Muscle layer of colon (tissue), 2 donors: Measurements from ENCODE around the gene GOLGA8O.
"Not testable (repeated sequence)": the region's sequence is repeated elsewhere in the genome, so short reads cannot be mapped to it uniquely, and the experiment has no call there.

ENCODE experiments used
- H3K27ac ChIP-seq: one replicate; pipeline ENCODE4 v1.7.0; 2013; ENCODE audit warnings: low read depth, mild to moderate bottlenecking, low read length, moderate library complexity
- H3K27me3 ChIP-seq, 2 donors: one replicate each; pipeline ENCODE4 v1.7.0; 2013; ENCODE audit warnings: low read length in 2 of 2, mild to moderate bottlenecking in 2 of 2; ENCODE audit not compliant: insufficient read depth in 2 of 2, control insufficient read depth in 1 of 2
- H3K36me3 ChIP-seq: one replicate; pipeline ENCODE4 v1.7.0; 2013; ENCODE audit warnings: mild to moderate bottlenecking, low read length; ENCODE audit not compliant: insufficient read depth
- H3K4me1 ChIP-seq: one replicate; pipeline ENCODE4 v1.7.0; 2013; ENCODE audit warnings: mild to moderate bottlenecking, low read length; ENCODE audit not compliant: insufficient read depth
- H3K4me3 ChIP-seq, 2 donors: one replicate each; pipeline ENCODE4 v1.7.0; 2013; ENCODE audit warnings: low read length in 2 of 2, low read depth in 1 of 2, mild to moderate bottlenecking in 1 of 2, moderate library complexity in 1 of 2
- H3K9ac ChIP-seq: one replicate; pipeline ENCODE4 v1.7.0; 2013; ENCODE audit warnings: low read length
- H3K9me3 ChIP-seq: one replicate; pipeline ENCODE4 v1.7.0; 2013; ENCODE audit warnings: mild to moderate bottlenecking, low read length
- donor health status: abdominal sarcoma.
- donor health status: Adenocarcinoma of cecum.

Gene GOLGA8O

DNA sequence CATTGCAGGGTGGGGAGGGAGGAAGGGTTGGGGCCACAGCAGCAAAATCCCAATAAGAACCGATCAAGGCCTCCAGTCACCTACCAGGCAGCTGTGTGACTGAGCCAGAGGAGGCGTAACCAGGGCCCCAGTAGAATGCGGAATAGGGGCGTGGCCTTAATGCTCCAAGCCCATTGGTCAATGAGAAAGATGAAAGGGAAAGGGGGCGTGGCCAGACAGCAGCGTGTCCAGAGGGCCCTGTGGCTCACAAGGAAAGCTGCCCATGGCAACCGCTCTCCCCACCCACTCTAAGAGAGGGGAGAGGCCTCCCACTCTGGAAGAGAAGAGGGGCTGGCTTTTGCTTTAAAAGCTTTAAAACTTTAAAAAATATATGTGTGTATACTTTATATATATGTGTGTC, at the start of gene GOLGA8O:
Gene GOLGA8O (minus strand): TSS at position 101 of the 400 bp plus-strand sequence. CDS start 98 bp downstream, at position 3.
- H3K36me3 ChIP-seq, H3K4me1 ChIP-seq: not testable (repeated sequence)

GRCh38 chr15:32504152-32504811, 48.8 kb upstream of the GOLGA8O start:
- not testable (repeated sequence) for H3K9ac ChIP-seq, H3K27ac ChIP-seq, H3K36me3 ChIP-seq, H3K4me3 ChIP-seq, H3K4me1 ChIP-seq, H3K9me3 ChIP-seq, H3K27me3 ChIP-seq

More for the DNA sequence above, at the start of gene GOLGA8O:
- H3K9me3 ChIP-seq, H3K4me3 ChIP-seq, H3K27me3 ChIP-seq, H3K9ac ChIP-seq, H3K27ac ChIP-seq: not testable (repeated sequence)

- H3K4me3 ChIP-seq, H3K36me3 ChIP-seq, H3K9ac ChIP-seq, H3K9me3 ChIP-seq, H3K4me1 ChIP-seq, H3K27ac ChIP-seq, H3K27me3 ChIP-seq: not testable (repeated sequence)
Measured at GRCh38 chr15:32502946-32503345, 47.5 kb upstream of the GOLGA8O start.

- H3K36me3 ChIP-seq, H3K4me1 ChIP-seq, H3K9ac ChIP-seq, H3K27me3 ChIP-seq, H3K9me3 ChIP-seq, H3K4me3 ChIP-seq, H3K27ac ChIP-seq: not testable (repeated sequence)
Measured at GRCh38 chr15:32492768-32493167, 37.3 kb upstream of the GOLGA8O start.

GRCh38 chr15:32486474-32486873, 31.0 kb upstream of the GOLGA8O start:
- not testable (repeated sequence) for H3K4me3 ChIP-seq

DNA sequence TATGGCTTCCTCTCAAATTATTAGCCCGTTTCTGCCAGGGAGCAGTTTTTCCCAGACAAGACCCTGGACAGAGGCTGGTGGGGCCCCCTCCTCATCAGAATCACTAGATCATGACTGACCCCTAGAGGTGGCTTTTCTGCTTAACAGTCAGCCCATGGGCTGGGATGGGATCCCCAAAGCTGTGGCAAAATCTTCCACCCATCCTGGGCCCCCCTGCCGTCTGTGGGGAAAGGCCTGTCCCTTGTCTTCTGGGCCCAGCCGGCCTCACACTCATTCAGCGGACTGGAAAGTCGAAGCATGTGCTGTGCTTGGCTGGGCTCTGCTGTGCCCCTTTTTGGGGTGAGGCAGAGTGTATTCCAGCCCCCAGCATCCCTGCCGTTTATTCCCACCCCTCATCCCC, 27.9 kb upstream of the GOLGA8O start:
- H3K9me3 ChIP-seq, H3K27me3 ChIP-seq, H3K36me3 ChIP-seq, H3K27ac ChIP-seq, H3K4me1 ChIP-seq, H3K4me3 ChIP-seq, H3K9ac ChIP-seq: not testable (repeated sequence)

More at GRCh38 chr15:32486474-32486873, 31.0 kb upstream of the GOLGA8O start:
- not testable (repeated sequence) for H3K27ac ChIP-seq, H3K9ac ChIP-seq, H3K9me3 ChIP-seq, H3K27me3 ChIP-seq, H3K36me3 ChIP-seq, H3K4me1 ChIP-seq

GRCh38 chr15:32481683-32482082, 26.2 kb upstream of the GOLGA8O start:
- not testable (repeated sequence) for H3K9ac ChIP-seq, H3K4me1 ChIP-seq, H3K27ac ChIP-seq, H3K4me3 ChIP-seq, H3K27me3 ChIP-seq, H3K36me3 ChIP-seq, H3K9me3 ChIP-seq

DNA sequence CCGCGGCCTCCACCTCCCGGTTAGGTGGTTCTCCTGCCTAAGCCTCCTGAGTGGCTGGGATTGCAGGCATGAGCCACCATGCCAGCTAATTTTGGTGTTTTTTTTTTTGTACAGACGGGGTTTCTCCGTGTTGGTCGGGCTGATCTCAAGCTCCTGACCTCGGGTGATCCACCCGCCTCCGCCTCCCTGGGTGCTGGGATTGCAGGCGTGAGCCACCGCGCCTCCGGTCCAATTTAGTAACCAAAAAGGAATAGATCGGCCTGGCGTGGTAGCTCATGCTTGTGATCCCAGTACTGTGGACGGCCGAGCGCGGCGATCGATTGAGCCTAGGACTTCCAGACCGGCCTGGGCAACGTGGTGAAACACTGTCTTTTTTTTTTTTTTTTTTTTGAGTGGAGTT, 12.6 kb upstream of the GOLGA8O start:
- not testable (repeated sequence) for H3K27ac ChIP-seq, H3K36me3 ChIP-seq, H3K9ac ChIP-seq, H3K27me3 ChIP-seq, H3K4me1 ChIP-seq, H3K9me3 ChIP-seq, H3K4me3 ChIP-seq

DNA sequence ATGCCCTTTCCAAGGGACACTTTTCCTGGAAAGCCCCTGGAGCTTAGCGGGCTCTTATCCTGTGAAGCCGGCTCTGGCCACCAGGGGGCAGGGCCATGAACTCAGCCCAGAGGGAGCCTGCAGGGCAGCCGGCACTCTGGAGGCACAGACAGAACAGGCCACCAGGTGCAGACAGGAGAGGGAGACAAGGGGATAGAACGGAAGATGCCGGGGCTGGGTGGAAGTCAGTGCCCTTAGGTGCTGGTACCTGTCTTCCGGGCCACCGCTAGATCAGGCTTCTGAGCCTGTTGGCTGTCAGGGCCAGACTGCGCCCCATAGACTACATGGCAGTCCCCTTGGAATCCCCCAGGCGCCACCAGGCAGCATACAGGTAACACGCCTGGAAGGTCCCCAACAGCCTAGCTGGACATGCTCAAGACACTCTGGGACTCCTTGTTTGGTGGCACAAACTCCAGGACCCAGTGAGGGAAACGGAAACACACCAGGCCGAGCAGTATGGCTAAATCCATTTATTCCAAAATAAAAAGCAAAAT, 14.9 kb downstream of the GOLGA8O start:
- H3K27ac ChIP-seq, H3K9me3 ChIP-seq, H3K27me3 ChIP-seq, H3K36me3 ChIP-seq, H3K4me1 ChIP-seq, H3K9ac ChIP-seq, H3K4me3 ChIP-seq: not testable (repeated sequence)

DNA sequence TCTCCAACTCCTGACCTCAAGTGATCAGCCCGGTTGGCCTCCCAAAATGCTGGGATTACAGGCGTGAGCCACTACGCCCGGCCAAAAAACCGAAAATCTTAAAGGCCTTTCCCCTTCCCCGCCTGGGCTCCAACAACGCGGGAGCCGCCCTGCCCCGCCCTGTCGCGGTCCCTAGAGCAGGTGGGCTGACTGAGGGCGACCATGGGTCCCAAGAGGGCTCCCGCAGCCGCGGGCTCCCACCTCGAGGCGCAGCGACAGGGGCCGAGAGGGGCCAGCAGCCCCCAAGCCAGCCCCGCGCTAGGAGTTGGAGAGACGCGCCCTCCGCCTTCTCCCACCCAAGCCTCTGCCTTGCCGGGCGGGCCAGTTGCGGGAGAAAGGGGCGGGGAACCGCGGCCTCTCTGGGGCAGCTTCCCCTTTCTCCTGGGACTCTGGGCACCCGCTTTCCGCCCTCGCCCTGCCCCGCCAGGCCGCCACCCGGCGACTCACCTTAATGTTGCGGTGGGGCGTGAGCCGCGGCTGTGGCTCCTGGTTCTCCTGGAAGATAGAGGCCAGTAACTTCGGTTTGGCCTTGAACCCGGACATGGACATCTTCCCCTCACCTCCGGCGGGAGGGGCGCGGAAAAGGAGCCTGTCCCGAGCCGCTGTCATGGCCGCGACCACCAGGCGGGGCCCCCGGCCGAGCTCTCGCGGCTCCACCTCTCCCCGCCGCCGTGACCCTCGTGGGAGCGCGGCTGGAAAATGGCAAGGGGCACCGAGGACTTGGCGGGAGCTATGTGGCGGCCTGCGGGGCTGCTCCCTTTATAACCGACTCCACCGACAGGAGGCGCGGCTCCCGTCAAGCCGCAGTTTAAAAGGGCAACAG, 21.1 kb downstream of the GOLGA8O start:
- H3K4me3 ChIP-seq, H3K27me3 ChIP-seq, H3K4me1 ChIP-seq, H3K9ac ChIP-seq, H3K9me3 ChIP-seq, H3K27ac ChIP-seq, H3K36me3 ChIP-seq: not testable (repeated sequence)

DNA sequence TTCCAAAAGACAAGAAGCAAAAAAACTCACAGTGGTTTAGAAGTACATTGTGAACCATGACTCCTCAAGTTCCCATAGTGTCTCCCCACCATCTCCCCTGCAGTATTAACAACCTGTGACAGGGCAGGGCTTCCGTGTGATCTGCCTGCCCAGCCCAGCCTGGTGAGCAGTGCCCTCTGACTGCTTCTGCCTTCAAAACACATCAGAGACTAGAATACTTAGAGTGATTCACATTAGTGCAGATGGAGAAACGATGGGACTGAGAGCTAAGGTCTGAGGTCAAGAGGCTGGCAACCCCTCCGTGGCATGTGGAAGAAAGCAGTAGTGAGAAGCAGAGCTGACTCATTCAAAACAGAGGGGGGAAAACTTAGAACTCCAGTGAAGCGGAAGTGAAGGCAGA, 27.8 kb downstream of the GOLGA8O start:
- H3K27me3 ChIP-seq, H3K4me3 ChIP-seq, H3K36me3 ChIP-seq, H3K9me3 ChIP-seq, H3K27ac ChIP-seq, H3K4me1 ChIP-seq, H3K9ac ChIP-seq: not testable (repeated sequence)

DNA sequence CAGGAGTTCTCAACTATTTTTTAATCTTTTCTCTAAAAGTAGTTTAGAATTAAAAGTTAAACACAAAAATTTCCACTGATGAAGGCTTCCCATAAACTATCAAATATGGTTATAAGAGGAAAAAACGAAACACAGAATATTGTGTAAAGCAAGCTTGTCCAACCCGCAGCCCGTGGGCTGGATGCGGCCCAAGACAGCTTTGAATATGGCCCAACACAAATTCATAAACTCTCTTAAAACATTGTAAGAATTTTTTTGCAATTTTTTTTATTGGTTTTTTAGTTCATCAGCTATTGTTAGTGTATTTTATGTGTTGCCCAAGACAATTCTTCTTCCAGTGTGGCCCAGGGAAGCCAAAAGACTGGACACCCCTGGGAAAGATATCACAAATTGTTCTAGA, 28.9 kb downstream of the GOLGA8O start:
- not testable (repeated sequence) for H3K9ac ChIP-seq, H3K9me3 ChIP-seq, H3K4me3 ChIP-seq, H3K36me3 ChIP-seq, H3K4me1 ChIP-seq, H3K27ac ChIP-seq, H3K27me3 ChIP-seq
